ENCODE measurements around the gene ATXN1. TPM values are rescaled to one million over a fixed set of nuclear protein-coding genes. Genes with fewer than 3 reads are reported as not detected.

The ATXN1 gene
- total RNA-seq, 1 experiment from 2014 or later = 5.6 TPM

GRCh38 chr6:16494793-16495192, 266.5 kb downstream of the ATXN1 start:
- Histone ChIP-seq H2AK5ac (ENCODE audit: insufficient read length, low read length) (no peak overlapping the region), H3K27ac (ENCODE audit: insufficient read length, low read depth, low read length) (no peak overlapping the region), H3K18ac (ENCODE audit: insufficient read length, low read depth, low read length) (no peak overlapping the region), H2BK20ac (ENCODE audit: low read depth, low read length, poor library complexity, severe bottlenecking) (no peak overlapping the region), H2BK5ac (ENCODE audit: insufficient read length, low read length) (no peak overlapping the region), H3K9ac (ENCODE audit: extremely low read depth, insufficient read length, low read length) (no peak overlapping the region), H3K79me2 (ENCODE audit: insufficient read depth, low read length) (no peaks in the 10 kb centered on the region), H3K4me1 (ENCODE audit: insufficient read depth, low read length) (peaks cover 4% of the 10 kb centered on the region; the same call in 1 of the 2 replicates), H4K91ac (ENCODE audit: insufficient read length, low read depth, low read length) (no peak overlapping the region), H3T11ph (ENCODE audit: low read length) (no peak overlapping the region), H3K27me3 (ENCODE audit: insufficient read depth, low read length) (no peaks in the 10 kb centered on the region), H3K9me3 (ENCODE audit: control insufficient read depth, low read depth, low read length) (no peaks in the 10 kb centered on the region), H3K23me2 (ENCODE audit: insufficient read length, low read depth, low read length, poor library complexity, severe bottlenecking) (no peaks in the 10 kb centered on the region), H3K4ac (ENCODE audit: low read depth, low read length) (no peak overlapping the region), H4K8ac (replicated peaks; ENCODE audit: insufficient read length, low read depth, low read length) (no peak overlapping the region), H3K23ac (ENCODE audit: insufficient read length, low read depth, low read length) (no peak overlapping the region), H3K56ac (ENCODE audit: insufficient read length, low read depth, low read length) (no peak overlapping the region), H2BK120ac (ENCODE audit: low read depth, low read length, poor library complexity, severe bottlenecking) (no peak overlapping the region), H3K4me2 (ENCODE audit: insufficient read depth, insufficient read length, low read length) (no peak overlapping the region), H3K79me1 (ENCODE audit: insufficient read depth, low read depth, low read length, poor library complexity, severe bottlenecking) (no peaks in the 10 kb centered on the region), H2AFZ (ENCODE audit: low read length) (no peak overlapping the region), H2BK15ac (ENCODE audit: low read depth, low read length) (no peak overlapping the region), H3K14ac (ENCODE audit: insufficient read depth, low read length) (no peak overlapping the region), H4K5ac (ENCODE audit: insufficient read length, low read depth, low read length) (no peak overlapping the region), H2BK12ac (ENCODE audit: insufficient read length, low read depth, low read length) (no peak overlapping the region), H4K20me1 (ENCODE audit: control insufficient read depth, insufficient read depth, insufficient read length) (no peaks in the 10 kb centered on the region)
- Mint-ChIP-seq H3K4me3 (no peak overlapping the region), H3K27me3 (ENCODE audit: low read depth) (no peaks in the 10 kb centered on the region), H3K4me1 (peaks cover 32 to 44% of the 10 kb centered on the region in 2 experiments), H3K9me3 (peaks cover 7% of the 10 kb centered on the region in 2 experiments; a peak in 4 of 5 replicates), H3K36me3 (ENCODE audit: insufficient read depth in 1 of 3, low read depth in 3 of 3) (peaks cover 1 to 10% (median 7%) of the 10 kb centered on the region in 3 experiments; a peak in 3 of 7 replicates), H3K27ac (peak overlapping the region in 1 of 3 experiments; percentile 4; a peak in 1 of 7 replicates)
- WGBS (ENCODE audit: extremely low coverage, insufficient read length, low lambda C conversion rate) = no CpG with 5 or more reads among the region's 3 CpGs
- TF ChIP-seq CTCF (conservative IDR thresholded peaks at IDR 0.05) = no peak
- no peak for DNase-seq
